ENCODE measurements around the gene NCBP3. TPM values are rescaled to one million over a fixed set of nuclear protein-coding genes. Genes with fewer than 3 reads are reported as not detected.

Gene NCBP3
- total and polyA plus RNA-seq, 9 of the 15 experiments (the other 6 are each of a cell fraction or from before 2014, with no cell fraction given), result 3.1 to 25.5 (median 20.5) TPM

DNA sequence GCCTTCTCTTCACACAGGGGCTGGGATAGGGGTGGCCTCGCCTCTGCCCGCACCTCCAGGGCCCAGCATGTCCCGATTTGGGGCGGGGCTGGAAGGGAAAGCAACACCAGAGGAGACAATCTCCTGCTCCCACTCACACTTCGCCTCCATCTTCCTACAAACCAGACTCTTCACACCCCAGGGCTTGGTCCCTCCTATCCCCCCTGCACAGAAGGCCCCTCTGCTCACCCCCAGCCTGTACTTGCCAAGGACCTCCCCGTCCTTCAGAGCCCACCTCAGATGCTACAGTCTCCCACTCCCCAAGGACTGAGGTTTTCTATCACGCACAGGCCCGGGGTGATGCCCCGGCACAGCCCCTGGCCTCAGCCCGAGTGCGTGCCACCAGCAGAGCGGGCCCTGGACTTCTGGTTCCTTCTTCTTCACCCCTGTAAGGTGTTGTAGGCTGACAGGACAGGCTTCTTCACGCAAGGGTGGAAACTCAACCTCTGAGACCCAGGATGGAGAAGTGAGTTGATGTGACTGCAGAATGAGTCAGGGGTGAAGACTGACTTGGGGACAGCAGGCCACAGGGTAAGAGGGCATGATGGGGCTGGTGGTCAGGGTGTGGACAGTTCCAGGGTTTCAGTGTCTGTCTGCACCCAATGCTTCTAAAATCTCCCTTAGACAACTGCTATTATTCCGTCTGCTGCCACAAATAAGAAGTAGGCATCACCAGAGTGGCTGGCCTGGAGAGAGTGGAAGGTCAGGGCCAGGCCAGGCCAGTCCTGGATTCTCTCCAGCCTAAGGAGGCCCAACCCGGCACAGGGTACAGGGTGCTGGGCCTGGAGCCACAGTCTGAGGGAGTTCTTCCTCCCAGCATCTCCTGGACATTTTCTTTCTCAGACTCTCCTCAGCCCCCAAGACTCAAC, 47.5 kb downstream of the NCBP3 start (continued):
- TF ChIP-seq CBX2 (IDR thresholded peaks at IDR 0.05; ENCODE audit: insufficient read depth, low read length, poor library complexity, severe bottlenecking) (no peak), PHB2 (IDR thresholded peaks at IDR 0.05; ENCODE audit: low read depth) (no peak)

DNA sequence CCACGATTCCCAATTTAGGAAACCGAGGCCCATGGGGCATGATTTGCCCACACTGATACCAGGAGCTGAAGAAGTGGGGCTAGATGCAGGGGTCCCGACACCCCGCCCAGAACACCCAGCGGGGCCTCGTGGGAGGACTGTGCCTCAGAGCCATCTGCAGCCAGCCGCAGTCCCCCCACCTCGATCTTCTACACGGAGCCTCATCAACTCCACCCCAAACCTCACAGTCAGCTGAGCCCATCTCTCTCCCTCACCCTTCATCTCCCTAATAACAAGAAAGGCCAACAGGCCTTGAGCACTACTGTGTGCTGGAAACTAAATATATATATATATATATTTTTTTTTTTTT, 49.2 kb downstream of the NCBP3 start:
- Histone ChIP-seq H3K9ac (ENCODE audit: insufficient read depth in 1 of 2, low read depth in 2 of 2, low read length in 2 of 2) (no peak overlapping the region), H3K4me1 (replicated peaks in 1 of 2; ENCODE audit: control insufficient read depth in 2 of 2, insufficient read depth in 2 of 2, low read length in 2 of 2) (peaks cover 0 to 13% of the 10 kb centered on the region in 2 experiments; a peak in 2 of 5 replicates), H3K36me3 (ENCODE audit: control insufficient read depth, insufficient read depth, low read length) (no peaks in the 10 kb centered on the region), H3K9me3 (replicated peaks; ENCODE audit: control insufficient read depth, insufficient read depth, low read depth, low read length) (no peaks in the 10 kb centered on the region), H4K20me1 (replicated peaks; ENCODE audit: control insufficient read depth, insufficient read depth, low read length) (no peaks in the 10 kb centered on the region), H3K9me1 (ENCODE audit: control insufficient read depth, insufficient read depth, low read length) (no peaks in the 10 kb centered on the region), H3K4me3 (no peak overlapping the region), H3K27me3 (ENCODE audit: control insufficient read depth in 2 of 2, insufficient read depth in 2 of 2, low read length in 2 of 2) (peaks cover 0 to 4% of the 10 kb centered on the region in 2 experiments; a peak in 1 of 5 replicates), H3K27ac (ENCODE audit: extremely low read depth, low read depth, low read length) (no peak overlapping the region), H2AFZ (ENCODE audit: low read depth, low read length) (no peak overlapping the region), H3K4me2 (ENCODE audit: insufficient read depth, low read length) (no peak overlapping the region), H3K79me2 (ENCODE audit: control insufficient read depth, insufficient read depth, low read length) (no peaks in the 10 kb centered on the region)
- no peak for FAIRE-seq
- TF ChIP-seq KHSRP (IDR thresholded peaks at IDR 0.05) (no peak), TEAD1 (CRISPR knock-in tag; IDR thresholded peaks at IDR 0.05) (no peak)
- ChIA-PET POLR2A (no interaction called here), CTCF (ENCODE audit: low intra/inter-chr PET ratio) (no interaction called here)
- intact Hi-C loops (cut with micrococcal nuclease) (no loop called here), in situ Hi-C loops (cut with MboI) (no loop called here)
- DNase-seq (ENCODE audit: extremely low read depth in 1 of 4, low spot score in 3 of 4), result no peak
- WGBS (ENCODE audit: insufficient coverage, low coverage, missing lambda C conversion rate), result 42% methylated on average over 9 of the region's 9 CpGs
- no TSS peak for BruUV-seq (replicated peaks)
- no peak for ATAC-seq
